ENCODE data around the gene NOL4L.

Gene NOL4L

GRCh38 chr20:32589769-32590168 is 4.6 kb upstream of the NOL4L start:
- Histone ChIP-seq H3K9me3 (no peaks in the 10 kb centered on the region), H3K27ac (no peak overlapping the region), H3K36me3 (no peaks in the 10 kb centered on the region), H3K4me1 (ENCODE audit: control insufficient read depth in 1 of 2, insufficient read depth in 1 of 2, low read depth in 1 of 2, low read length in 1 of 2) (peaks cover 0 to 4% of the 10 kb centered on the region in 2 experiments), H3K4me3 (ENCODE audit: low read depth in 1 of 2, low read length in 1 of 2) (no peak overlapping the region), H3K27me3 (peaks cover 71% of the 10 kb centered on the region)
- TF ChIP-seq CTCF (IDR thresholded peaks at IDR 0.05): no peak

- Histone ChIP-seq H3K36me3 (no peaks in the 10 kb centered on the region), H3K27me3 (peaks cover 76% of the 10 kb centered on the region), H3K4me3 (ENCODE audit: low read depth in 1 of 2, low read length in 1 of 2) (no peak overlapping the region), H3K9me3 (no peaks in the 10 kb centered on the region), H3K4me1 (ENCODE audit: control insufficient read depth in 1 of 2, insufficient read depth in 1 of 2, low read depth in 1 of 2, low read length in 1 of 2) (peaks cover 3 to 8% of the 10 kb centered on the region in 2 experiments), H3K27ac (no peak overlapping the region)
- no peak for TF ChIP-seq CTCF (IDR thresholded peaks at IDR 0.05)
Observed at GRCh38 chr20:32589256-32589655, 4.1 kb upstream of the NOL4L start.

- no peak overlapping the region for H3K27ac ChIP-seq
- no peaks in the 10 kb centered on the region for H3K36me3 ChIP-seq
- no peak for TF ChIP-seq CTCF (IDR thresholded peaks at IDR 0.05)
- H3K4me3 ChIP-seq (ENCODE audit: low read depth in 1 of 2, low read length in 1 of 2): no peak overlapping the region
- peaks cover 3 to 20% of the 10 kb centered on the region in 2 experiments for H3K4me1 ChIP-seq (ENCODE audit: control insufficient read depth in 1 of 2, insufficient read depth in 1 of 2, low read depth in 1 of 2, low read length in 1 of 2)
- H3K9me3 ChIP-seq: no peaks in the 10 kb centered on the region
- H3K27me3 ChIP-seq: peaks cover 88% of the 10 kb centered on the region
Observed at GRCh38 chr20:32588040-32588439, 2.9 kb upstream of the NOL4L start.

GRCh38 chr20:32586291-32586690 is 1.2 kb upstream of the NOL4L start:
- H3K27me3 ChIP-seq: peaks cover 100% of the 10 kb centered on the region
- no peaks in the 10 kb centered on the region for H3K9me3 ChIP-seq
- peaks cover 3 to 24% of the 10 kb centered on the region in 2 experiments for H3K4me1 ChIP-seq (ENCODE audit: control insufficient read depth in 1 of 2, insufficient read depth in 1 of 2, low read depth in 1 of 2, low read length in 1 of 2)
- no peak for TF ChIP-seq CTCF (IDR thresholded peaks at IDR 0.05)
- H3K36me3 ChIP-seq: no peaks in the 10 kb centered on the region
- H3K27ac ChIP-seq: no peak overlapping the region
- no peak overlapping the region for H3K4me3 ChIP-seq (ENCODE audit: low read depth in 1 of 2, low read length in 1 of 2)

GRCh38 chr20:32585586-32586127 is 524 bp upstream of the NOL4L start:
- peaks cover 100% of the 10 kb centered on the region for H3K27me3 ChIP-seq
- no peak overlapping the region for H3K4me3 ChIP-seq (ENCODE audit: low read depth in 1 of 2, low read length in 1 of 2)
- peaks cover 3 to 24% of the 10 kb centered on the region in 2 experiments for H3K4me1 ChIP-seq (ENCODE audit: control insufficient read depth in 1 of 2, insufficient read depth in 1 of 2, low read depth in 1 of 2, low read length in 1 of 2)
- H3K27ac ChIP-seq: no peak overlapping the region
- TF ChIP-seq CTCF (IDR thresholded peaks at IDR 0.05): no peak
- no peaks in the 10 kb centered on the region for H3K36me3 ChIP-seq
- H3K9me3 ChIP-seq: no peaks in the 10 kb centered on the region
